SK-N-SH treated with all-trans-retinoic acid at 6 μM for 48 hours (cell line): ENCODE measurements around the gene SLC25A39.

Experiments
- ATAC-seq: fragments of 200-7000 bp; cut with Tn5 transposase; 3 replicates; pipeline ENCODE4 v1.9.1; 2020; ENCODE audit warnings: mild to moderate bottlenecking, moderate library complexity
- ARNTL ChIP-seq: fragments of 450-650 bp; formaldehyde crosslinking; IDR thresholded peaks from 2 replicates; pipeline ENCODE4 v1.5.0; 2020; ENCODE audit warnings: low read depth, mild to moderate bottlenecking, moderate library complexity, borderline replicate concordance
- BACH2 ChIP-seq: fragments of 250-450 bp; sonication (Bioruptor Pico); IDR thresholded peaks from 2 replicates; pipeline ENCODE4 v1.9.0; 2021; ENCODE audit warnings: mild to moderate bottlenecking, borderline replicate concordance
- CREB5 ChIP-seq: fragments of 250-450 bp; sonication (Bioruptor Pico); IDR thresholded peaks from 2 replicates; pipeline ENCODE4 v1.5.1; 2020; ENCODE audit warnings: low read depth, mild to moderate bottlenecking, moderate library complexity
- CSDC2 ChIP-seq: fragments of 250-450 bp; sonication (Bioruptor Pico); IDR thresholded peaks from 2 replicates; pipeline ENCODE4 v1.5.0; 2020; ENCODE audit warnings: mild to moderate bottlenecking, moderate library complexity
- ESRRG ChIP-seq: fragments of 250-450 bp; sonication (Bioruptor Pico); IDR thresholded peaks from 2 replicates; pipeline ENCODE4 v1.6.1; 2021; ENCODE audit warnings: mild to moderate bottlenecking
- GLIS3 ChIP-seq: fragments of 250-450 bp; sonication (Bioruptor Pico); IDR thresholded peaks from 2 replicates; pipeline ENCODE4 v1.5.0; 2020; ENCODE audit warnings: mild to moderate bottlenecking, moderate library complexity
- ISL1 ChIP-seq: fragments of 250-450 bp; sonication (Bioruptor Pico); IDR thresholded peaks from 2 replicates; pipeline ENCODE4 v2.1.2; 2022; ENCODE audit warnings: mild to moderate bottlenecking, moderate library complexity
- PPARA ChIP-seq: fragments of 250-450 bp; sonication (Bioruptor Pico); IDR thresholded peaks from 2 replicates; pipeline ENCODE4 v1.5.0; 2020; ENCODE audit warnings: mild to moderate bottlenecking, borderline replicate concordance
- RARB ChIP-seq: fragments of 250-450 bp; sonication (Bioruptor Pico); IDR thresholded peaks from 2 replicates; pipeline ENCODE4 v1.8.0; 2021; ENCODE audit warnings: mild to moderate bottlenecking, moderate library complexity
- SNAI2 ChIP-seq: fragments of 250-450 bp; sonication (Bioruptor Pico); IDR thresholded peaks from 2 replicates; pipeline ENCODE4 v1.5.0; 2020; ENCODE audit warnings: mild to moderate bottlenecking, moderate library complexity
- TCF4 ChIP-seq: fragments of 250-450 bp; sonication (Bioruptor Pico); IDR thresholded peaks from 2 replicates; pipeline ENCODE4 v1.8.0; 2021; ENCODE audit warnings: mild to moderate bottlenecking, moderate library complexity, borderline replicate concordance
- TSHZ2 ChIP-seq: fragments of 250-450 bp; sonication (Bioruptor Pico); IDR thresholded peaks from 2 replicates; pipeline ENCODE4 v1.5.0; 2020; ENCODE audit warnings: mild to moderate bottlenecking, moderate library complexity
- ZC3H10 ChIP-seq: fragments of 250-450 bp; sonication (Bioruptor Pico); IDR thresholded peaks from 2 replicates; pipeline ENCODE4 v1.5.1; 2021; ENCODE audit warnings: mild to moderate bottlenecking, moderate library complexity
- ZFP3 ChIP-seq: fragments of 250-450 bp; sonication (Bioruptor Pico); IDR thresholded peaks from 2 replicates; pipeline ENCODE4 v1.5.0; 2020; ENCODE audit warnings: mild to moderate bottlenecking, moderate library complexity
- ZNF565 ChIP-seq: fragments of 450-650 bp; formaldehyde crosslinking; conservative IDR thresholded peaks from 2 replicates; pipeline ENCODE4 v1.5.0; 2020; ENCODE audit warnings: low read depth, mild to moderate bottlenecking, moderate library complexity
- ZNF70 ChIP-seq: fragments of 450-650 bp; formaldehyde crosslinking; IDR thresholded peaks from 2 replicates; pipeline ENCODE4 v1.5.0; 2020; ENCODE audit warnings: mild to moderate bottlenecking, moderate library complexity
- ZNF8 ChIP-seq: fragments of 450-650 bp; formaldehyde crosslinking; IDR thresholded peaks from 2 replicates; pipeline ENCODE4 v1.5.0; 2020; ENCODE audit warnings: mild to moderate bottlenecking, moderate library complexity
- TF ChIP-seq, protein P1 (sequence below): fragments of 250-450 bp; sonication (Bioruptor Pico); IDR thresholded peaks from 2 replicates; pipeline ENCODE4 v1.8.0; 2021; ENCODE audit warnings: low read depth, mild to moderate bottlenecking, moderate library complexity, borderline replicate concordance
- TF ChIP-seq, protein P2 (sequence below): fragments of 250-450 bp; sonication (Bioruptor Pico); IDR thresholded peaks from 2 replicates; pipeline ENCODE4 v1.5.1; 2021; ENCODE audit warnings: mild to moderate bottlenecking, moderate library complexity
- TF ChIP-seq, protein P3 (sequence below): fragments of 250-450 bp; sonication (Bioruptor Pico); IDR thresholded peaks from 2 replicates; pipeline ENCODE4 v1.8.0; 2020; ENCODE audit warnings: mild to moderate bottlenecking, moderate library complexity, borderline replicate concordance

SLC25A39 gene

DNA sequence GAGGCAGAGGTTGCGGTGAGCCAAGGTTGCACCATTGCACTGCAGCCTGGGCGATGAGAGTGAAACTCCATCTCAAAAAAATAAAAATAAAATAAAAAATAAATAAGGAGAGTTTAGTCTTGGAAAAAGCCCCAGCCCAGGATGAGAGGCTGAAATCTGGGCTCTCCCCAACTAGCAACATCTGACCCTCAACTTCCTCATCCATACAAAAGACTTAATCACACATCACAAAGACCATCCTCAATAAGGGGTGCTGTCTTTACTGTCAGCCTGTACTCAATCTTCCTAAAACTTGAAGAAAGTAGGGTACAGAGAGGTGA is 45.3 kb downstream of the SLC25A39 start:
- TF ChIP-seq ZFP3 (CRISPR knock-in tag): no peak
- no peak for TF ChIP-seq ZC3H10
- TF ChIP-seq, protein P1, sequence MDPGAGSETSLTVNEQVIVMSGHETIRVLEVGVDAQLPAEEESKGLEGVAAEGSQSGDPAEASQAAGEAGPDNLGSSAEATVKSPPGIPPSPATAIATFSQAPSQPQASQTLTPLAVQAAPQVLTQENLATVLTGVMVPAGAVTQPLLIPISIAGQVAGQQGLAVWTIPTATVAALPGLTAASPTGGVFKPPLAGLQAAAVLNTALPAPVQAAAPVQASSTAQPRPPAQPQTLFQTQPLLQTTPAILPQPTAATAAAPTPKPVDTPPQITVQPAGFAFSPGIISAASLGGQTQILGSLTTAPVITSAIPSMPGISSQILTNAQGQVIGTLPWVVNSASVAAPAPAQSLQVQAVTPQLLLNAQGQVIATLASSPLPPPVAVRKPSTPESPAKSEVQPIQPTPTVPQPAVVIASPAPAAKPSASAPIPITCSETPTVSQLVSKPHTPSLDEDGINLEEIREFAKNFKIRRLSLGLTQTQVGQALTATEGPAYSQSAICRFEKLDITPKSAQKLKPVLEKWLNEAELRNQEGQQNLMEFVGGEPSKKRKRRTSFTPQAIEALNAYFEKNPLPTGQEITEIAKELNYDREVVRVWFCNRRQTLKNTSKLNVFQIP (CRISPR knock-in tag): no peak
- no peak for TF ChIP-seq ZNF565 (CRISPR knock-in tag)
- TF ChIP-seq CREB5 (CRISPR knock-in tag): no peak
- no peak for ATAC-seq

DNA sequence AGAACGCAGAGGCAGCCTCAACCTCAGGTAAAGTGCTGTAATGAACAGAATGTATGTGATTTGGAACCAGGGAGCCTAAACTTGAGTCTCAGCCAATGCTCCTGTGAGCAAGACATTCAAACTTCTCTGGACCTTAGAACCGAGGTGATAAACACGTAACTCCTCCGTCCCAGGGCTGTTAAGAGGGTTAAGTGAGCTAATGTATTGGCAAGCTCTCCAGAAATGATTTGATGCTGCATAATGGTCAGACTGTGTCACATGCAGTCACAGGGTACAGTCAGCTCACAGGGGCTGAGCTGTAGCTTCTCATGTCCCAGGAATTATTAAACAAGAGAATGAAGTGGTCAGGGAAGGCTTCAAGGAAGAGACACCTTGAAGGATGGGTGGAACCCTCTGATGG is 46.6 kb downstream of the SLC25A39 start:
- ATAC-seq: no peak
- TF ChIP-seq, protein P1 (CRISPR knock-in tag): no peak
- TF ChIP-seq TSHZ2 (CRISPR knock-in tag) (no peak), ZC3H10 (no peak), RARB (CRISPR knock-in tag) (no peak), ZNF8 (CRISPR knock-in tag) (no peak), ISL1 (CRISPR knock-in tag) (no peak), SNAI2 (CRISPR knock-in tag) (no peak), GLIS3 (CRISPR knock-in tag) (no peak), ARNTL (CRISPR knock-in tag) (no peak), CREB5 (CRISPR knock-in tag) (no peak), CSDC2 (no peak), BACH2 (CRISPR knock-in tag) (no peak), ZFP3 (CRISPR knock-in tag) (no peak), ESRRG (no peak), PPARA (CRISPR knock-in tag) (no peak), ZNF70 (CRISPR knock-in tag) (no peak), TCF4 (no peak)
- TF ChIP-seq, protein P2, sequence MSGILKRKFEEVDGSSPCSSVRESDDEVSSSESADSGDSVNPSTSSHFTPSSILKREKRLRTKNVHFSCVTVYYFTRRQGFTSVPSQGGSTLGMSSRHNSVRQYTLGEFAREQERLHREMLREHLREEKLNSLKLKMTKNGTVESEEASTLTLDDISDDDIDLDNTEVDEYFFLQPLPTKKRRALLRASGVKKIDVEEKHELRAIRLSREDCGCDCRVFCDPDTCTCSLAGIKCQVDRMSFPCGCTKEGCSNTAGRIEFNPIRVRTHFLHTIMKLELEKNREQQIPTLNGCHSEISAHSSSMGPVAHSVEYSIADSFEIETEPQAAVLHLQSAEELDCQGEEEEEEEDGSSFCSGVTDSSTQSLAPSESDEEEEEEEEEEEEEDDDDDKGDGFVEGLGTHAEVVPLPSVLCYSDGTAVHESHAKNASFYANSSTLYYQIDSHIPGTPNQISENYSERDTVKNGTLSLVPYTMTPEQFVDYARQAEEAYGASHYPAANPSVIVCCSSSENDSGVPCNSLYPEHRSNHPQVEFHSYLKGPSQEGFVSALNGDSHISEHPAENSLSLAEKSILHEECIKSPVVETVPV: no peak
- TF ChIP-seq, protein P3, sequence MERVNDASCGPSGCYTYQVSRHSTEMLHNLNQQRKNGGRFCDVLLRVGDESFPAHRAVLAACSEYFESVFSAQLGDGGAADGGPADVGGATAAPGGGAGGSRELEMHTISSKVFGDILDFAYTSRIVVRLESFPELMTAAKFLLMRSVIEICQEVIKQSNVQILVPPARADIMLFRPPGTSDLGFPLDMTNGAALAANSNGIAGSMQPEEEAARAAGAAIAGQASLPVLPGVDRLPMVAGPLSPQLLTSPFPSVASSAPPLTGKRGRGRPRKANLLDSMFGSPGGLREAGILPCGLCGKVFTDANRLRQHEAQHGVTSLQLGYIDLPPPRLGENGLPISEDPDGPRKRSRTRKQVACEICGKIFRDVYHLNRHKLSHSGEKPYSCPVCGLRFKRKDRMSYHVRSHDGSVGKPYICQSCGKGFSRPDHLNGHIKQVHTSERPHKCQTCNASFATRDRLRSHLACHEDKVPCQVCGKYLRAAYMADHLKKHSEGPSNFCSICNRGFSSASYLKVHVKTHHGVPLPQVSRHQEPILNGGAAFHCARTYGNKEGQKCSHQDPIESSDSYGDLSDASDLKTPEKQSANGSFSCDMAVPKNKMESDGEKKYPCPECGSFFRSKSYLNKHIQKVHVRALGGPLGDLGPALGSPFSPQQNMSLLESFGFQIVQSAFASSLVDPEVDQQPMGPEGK (CRISPR knock-in tag): no peak
